Lower lobe of right lung (tissue), 1 donor: ENCODE measurements around the gene CTAGE9. TPM values are rescaled to one million over a fixed set of nuclear protein-coding genes. Genes with fewer than 3 reads are reported as not detected.

Experiments
- total RNA-seq: library from RNA; stranded (reverse); fragmentation: NEBNext Ultra II Directional; extraction: Animal tissue kit (Norgen Biotek cat#: 25700); gene quantifications from one replicate; pipeline ENCODE4 v1.2.1, GENCODE V29; 2021
- donor health status: DM: no; HTN: yes; CAD: no; lungs with severe emphysema.

The CTAGE9 gene
- total RNA-seq, 1 donor from 2014 or later, result not detected

Other genes with a start within 250 kb of the CTAGE9 start
- 4.0 TPM for gene ARG1, start 137.8 kb downstream of the CTAGE9 start, total RNA-seq
- gene MED23, start 82.8 kb downstream of the CTAGE9 start, total RNA-seq, result 28.9 TPM
- 1.7 TPM for gene ENPP3, start 73.7 kb downstream of the CTAGE9 start, total RNA-seq
- gene OR2A4, start 9.6 kb downstream of the CTAGE9 start, total RNA-seq, result not detected
- 3.3 TPM for gene ENPP1, start 97.0 kb upstream of the CTAGE9 start, total RNA-seq
- gene CCN2, start 240.4 kb upstream of the CTAGE9 start, total RNA-seq, result 83.1 TPM